HUES6 (cell line): ENCODE measurements around the gene NTRK3.

Experiments used
- H3K27ac ChIP-seq: 2 replicates; pipeline ENCODE4 v1.7.0; 2013; ENCODE audit warnings: low read depth, mild to moderate bottlenecking, low read length, inconsistent platforms
- H3K27me3 ChIP-seq: 2 replicates; pipeline ENCODE4 v1.6.1; 2013; ENCODE audit warnings: low read length; ENCODE audit not compliant: control insufficient read depth, insufficient read depth
- H3K36me3 ChIP-seq: 2 replicates; pipeline ENCODE4 v1.6.1; 2013; ENCODE audit warnings: low read length; ENCODE audit not compliant: control insufficient read depth, insufficient read depth
- H3K4me1 ChIP-seq: 2 replicates; pipeline ENCODE4 v1.6.1; 2013; ENCODE audit warnings: low read length; ENCODE audit not compliant: control insufficient read depth, insufficient read depth
- H3K4me3 ChIP-seq: 2 replicates; pipeline ENCODE4 v1.5.1; 2013; ENCODE audit warnings: low read depth, low read length
- H3K9ac ChIP-seq: one replicate; pipeline ENCODE4 v1.6.1; 2013; ENCODE audit warnings: mild to moderate bottlenecking, low read length
- H3K9me3 ChIP-seq: 2 replicates; pipeline ENCODE4 v1.6.1; 2013; ENCODE audit warnings: low read depth, low read length; ENCODE audit not compliant: control insufficient read depth, insufficient read depth

NTRK3 gene

GRCh38 chr15:87943626-87944025, 312.9 kb downstream of the NTRK3 start:
- Histone ChIP-seq H3K9me3 (no peaks in the 10 kb centered on the region), H3K4me1 (0 out of 2 replicates have a peak, but pooled peaks cover 7% of the 10 kb centered on the region), H3K4me3 (no peak overlapping the region), H3K9ac (no peak overlapping the region), H3K27me3 (peaks cover 7% of the 10 kb centered on the region; the same call in 1 of the 2 replicates), H3K27ac (no peak overlapping the region), H3K36me3 (no peaks in the 10 kb centered on the region)

DNA sequence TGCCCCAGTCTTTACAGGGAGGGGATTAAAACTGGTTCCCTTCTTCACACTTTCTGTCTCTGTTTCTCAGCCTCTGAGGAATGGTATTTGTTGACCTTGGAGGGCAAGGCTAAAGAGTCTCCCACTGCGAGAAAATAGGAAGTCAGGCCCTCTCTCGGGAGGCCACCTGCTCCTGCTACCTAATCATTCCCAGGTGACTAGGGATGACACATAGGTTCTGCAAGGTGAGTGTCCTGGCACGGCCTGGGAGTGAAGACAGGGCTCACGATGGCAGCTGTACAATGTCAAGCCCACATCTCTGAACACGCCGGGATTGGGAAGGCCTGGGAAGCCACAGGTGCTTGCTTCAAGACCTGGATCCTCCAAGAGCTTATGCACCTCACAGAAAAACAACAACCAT, 314.2 kb downstream of the NTRK3 start:
- Histone ChIP-seq H3K4me3 (no peak overlapping the region), H3K9ac (no peak overlapping the region), H3K9me3 (no peaks in the 10 kb centered on the region), H3K4me1 (0 out of 2 replicates have a peak, but pooled peaks cover 7% of the 10 kb centered on the region), H3K36me3 (no peaks in the 10 kb centered on the region), H3K27me3 (peaks cover 7% of the 10 kb centered on the region; the same call in 1 of the 2 replicates), H3K27ac (no peak overlapping the region)

DNA sequence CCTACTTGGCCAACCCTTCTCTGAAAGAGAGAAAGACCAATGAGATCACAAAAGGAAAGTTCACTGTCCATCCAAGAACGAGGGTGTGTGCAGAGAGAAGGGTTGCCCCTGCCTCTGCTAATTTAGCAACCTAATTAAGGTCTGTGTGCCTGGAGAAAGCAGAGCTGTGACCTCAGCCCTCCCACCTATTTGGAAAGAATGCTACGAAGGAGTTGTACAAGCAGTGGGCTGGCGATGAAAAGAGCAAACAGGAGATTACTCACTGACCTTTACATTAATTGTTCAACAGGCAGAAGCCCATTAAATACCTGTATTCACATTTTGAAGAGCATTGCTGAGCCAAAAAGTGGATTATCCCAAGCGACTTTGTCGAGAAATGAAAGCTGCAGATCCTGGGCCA, 314.9 kb downstream of the NTRK3 start:
- Histone ChIP-seq H3K4me3 (no peak overlapping the region), H3K27me3 (peaks cover 7% of the 10 kb centered on the region; the same call in 1 of the 2 replicates), H3K9me3 (no peaks in the 10 kb centered on the region), H3K9ac (no peak overlapping the region), H3K4me1 (0 out of 2 replicates have a peak, but pooled peaks cover 7% of the 10 kb centered on the region), H3K36me3 (no peaks in the 10 kb centered on the region), H3K27ac (no peak overlapping the region)

- Histone ChIP-seq H3K9ac (no peak overlapping the region), H3K27ac (no peak overlapping the region), H3K27me3 (peaks cover 7% of the 10 kb centered on the region; the same call in 1 of the 2 replicates), H3K9me3 (no peaks in the 10 kb centered on the region), H3K4me1 (0 out of 2 replicates have a peak, but pooled peaks cover 7% of the 10 kb centered on the region), H3K4me3 (no peak overlapping the region), H3K36me3 (no peaks in the 10 kb centered on the region)
These were observed 315.8 kb downstream of the NTRK3 start for GRCh38 chr15:87940768-87941167.

DNA sequence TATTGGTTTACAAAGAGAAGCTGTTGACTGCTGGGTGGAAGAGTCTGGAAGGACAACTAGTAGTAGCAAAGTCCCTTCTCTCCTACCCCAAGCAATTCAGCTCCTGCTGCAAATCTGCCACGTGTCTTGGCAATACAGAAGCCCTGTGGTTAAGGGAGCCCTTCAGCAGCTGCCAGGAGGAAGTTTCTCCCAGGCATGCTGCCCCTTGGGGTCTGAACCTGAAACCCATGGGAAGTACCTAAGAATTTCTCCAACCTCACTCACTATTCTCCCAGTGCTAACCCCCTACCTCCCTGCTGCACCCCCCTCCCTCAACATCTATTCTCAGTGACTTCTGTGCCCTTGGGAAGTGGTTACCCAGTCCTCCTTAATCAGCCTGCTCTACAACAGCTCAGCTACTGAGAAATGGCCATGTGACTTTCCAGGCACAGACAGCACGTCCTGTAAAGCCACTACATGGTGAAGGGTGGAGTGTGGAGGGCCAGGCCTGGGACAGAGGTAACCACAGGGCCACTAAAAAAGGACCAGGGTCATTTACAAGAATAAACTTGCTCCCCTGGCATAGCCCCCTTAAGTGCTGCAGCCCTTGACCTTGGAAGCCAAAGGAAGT, 316.6 kb downstream of the NTRK3 start:
- peaks cover 7% of the 10 kb centered on the region; the same call in 1 of the 2 replicates for H3K27me3 ChIP-seq
- H3K36me3 ChIP-seq = no peaks in the 10 kb centered on the region
- H3K4me3 ChIP-seq = no peak overlapping the region
- no peak overlapping the region for H3K27ac ChIP-seq
- 0 out of 2 replicates have a peak, but pooled peaks cover 7% of the 10 kb centered on the region for H3K4me1 ChIP-seq
- H3K9me3 ChIP-seq = no peaks in the 10 kb centered on the region
- H3K9ac ChIP-seq = no peak overlapping the region

- H3K9me3 ChIP-seq = no peaks in the 10 kb centered on the region
- no peak overlapping the region for H3K4me3 ChIP-seq
- no peaks in the 10 kb centered on the region for H3K36me3 ChIP-seq
- no peak overlapping the region for H3K9ac ChIP-seq
- 0 out of 2 replicates have a peak, but pooled peaks cover 7% of the 10 kb centered on the region for H3K4me1 ChIP-seq
- H3K27me3 ChIP-seq = peaks cover under 1% of the 10 kb centered on the region; the same call in 1 of the 2 replicates
- no peak overlapping the region; the same call in 1 of the 2 replicates for H3K27ac ChIP-seq
These were observed 318.5 kb downstream of the NTRK3 start for GRCh38 chr15:87938031-87938430.

GRCh38 chr15:87935583-87935982, 321.0 kb downstream of the NTRK3 start:
- no peaks in the 10 kb centered on the region for H3K9me3 ChIP-seq
- H3K4me3 ChIP-seq = no peak overlapping the region

GRCh38 chr15:87931584-87931983, 325.0 kb downstream of the NTRK3 start:
- H3K4me3 ChIP-seq = no peak overlapping the region
- no peaks in the 10 kb centered on the region for H3K36me3 ChIP-seq
- no peaks in the 10 kb centered on the region for H3K27me3 ChIP-seq
- H3K4me1 ChIP-seq = no peaks in the 10 kb centered on the region
- H3K9ac ChIP-seq = no peak overlapping the region
- no peak overlapping the region for H3K27ac ChIP-seq
- H3K9me3 ChIP-seq = no peaks in the 10 kb centered on the region

More at GRCh38 chr15:87935583-87935982, 321.0 kb downstream of the NTRK3 start:
- Histone ChIP-seq H3K27ac (no peak overlapping the region), H3K9ac (no peak overlapping the region), H3K36me3 (no peaks in the 10 kb centered on the region), H3K4me1 (no peaks in the 10 kb centered on the region), H3K27me3 (no peaks in the 10 kb centered on the region)

GRCh38 chr15:87930457-87930856, 326.1 kb downstream of the NTRK3 start:
- H3K4me3 ChIP-seq = no peak overlapping the region
- H3K27ac ChIP-seq = no peak overlapping the region

GRCh38 chr15:87929841-87930240, 326.7 kb downstream of the NTRK3 start:
- no peaks in the 10 kb centered on the region for H3K4me1 ChIP-seq
- H3K27ac ChIP-seq = no peak overlapping the region
- H3K9me3 ChIP-seq = no peaks in the 10 kb centered on the region
- no peaks in the 10 kb centered on the region for H3K27me3 ChIP-seq
- H3K9ac ChIP-seq = no peak overlapping the region
- H3K36me3 ChIP-seq = no peaks in the 10 kb centered on the region
- no peak overlapping the region for H3K4me3 ChIP-seq

More at GRCh38 chr15:87930457-87930856, 326.1 kb downstream of the NTRK3 start:
- Histone ChIP-seq H3K9me3 (no peaks in the 10 kb centered on the region), H3K36me3 (no peaks in the 10 kb centered on the region), H3K9ac (no peak overlapping the region), H3K27me3 (no peaks in the 10 kb centered on the region), H3K4me1 (no peaks in the 10 kb centered on the region)

DNA sequence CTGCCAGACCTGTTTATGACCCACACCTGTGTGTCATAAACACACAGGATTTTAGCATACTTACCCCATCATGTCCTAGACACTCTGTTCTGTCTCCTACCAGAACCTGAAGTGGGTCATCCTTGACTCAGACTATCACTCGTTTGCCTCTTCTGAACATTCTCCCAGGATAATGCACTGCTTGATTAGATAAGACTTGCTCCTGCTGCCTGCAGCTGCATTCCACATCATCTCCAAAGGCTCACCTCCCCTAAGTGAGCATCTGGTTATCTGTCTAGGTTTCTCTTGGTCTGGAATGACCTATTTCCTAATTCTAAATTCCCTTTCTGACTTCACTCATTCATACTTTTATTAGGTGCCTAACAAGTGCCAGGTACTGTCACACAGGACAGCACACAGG, 332.1 kb downstream of the NTRK3 start:
- Histone ChIP-seq H3K9ac (no peak overlapping the region), H3K4me1 (no peaks in the 10 kb centered on the region), H3K27ac (no peak overlapping the region), H3K27me3 (peaks cover 10% of the 10 kb centered on the region; the same call in 1 of the 2 replicates), H3K4me3 (no peak overlapping the region), H3K36me3 (no peaks in the 10 kb centered on the region), H3K9me3 (no peaks in the 10 kb centered on the region)
